CD4-positive, alpha-beta T cell treated with Interleukin-2 at 100 ng/mL for 4 hours (primary cell): ENCODE measurements around the gene NCKAP5L.

ENCODE experiments used
- DNase-seq: peaks from one replicate; pipeline ENCODE4 v3.0.0-alpha.2; 2020; ENCODE audit warnings: low spot score

NCKAP5L gene

GRCh38 chr12:49824416-49824815 is 3.8 kb downstream of the NCKAP5L start:
- DNase-seq: no peak

- DNase-seq: no peak
Observed at GRCh38 chr12:49823951-49824350, 4.3 kb downstream of the NCKAP5L start.

GRCh38 chr12:49823350-49823749 is 4.9 kb downstream of the NCKAP5L start:
- no peak for DNase-seq

GRCh38 chr12:49821373-49822287 is 6.6 kb downstream of the NCKAP5L start:
- no peak for DNase-seq

GRCh38 chr12:49819786-49820185 is 8.4 kb downstream of the NCKAP5L start:
- no peak for DNase-seq

- no peak for DNase-seq
Observed at GRCh38 chr12:49818241-49818895, 9.8 kb downstream of the NCKAP5L start.

GRCh38 chr12:49813131-49813530 is 15.1 kb downstream of the NCKAP5L start:
- no peak for DNase-seq

GRCh38 chr12:49811961-49812401 is 16.2 kb downstream of the NCKAP5L start:
- no peak for DNase-seq

GRCh38 chr12:49811136-49811535 is 17.1 kb downstream of the NCKAP5L start:
- no peak for DNase-seq

- DNase-seq: no peak
Observed at GRCh38 chr12:49809906-49810389, 18.3 kb downstream of the NCKAP5L start.

- DNase-seq: no peak
Observed at GRCh38 chr12:49809381-49809905, 18.8 kb downstream of the NCKAP5L start.

GRCh38 chr12:49808686-49809380 is 19.4 kb downstream of the NCKAP5L start:
- no peak for DNase-seq

- DNase-seq: no peak
Observed at GRCh38 chr12:49807991-49808580, 20.1 kb downstream of the NCKAP5L start.

- no peak for DNase-seq
Observed at GRCh38 chr12:49806877-49807276, 21.3 kb downstream of the NCKAP5L start.

GRCh38 chr12:49806321-49806813 is 21.8 kb downstream of the NCKAP5L start:
- no peak for DNase-seq

GRCh38 chr12:49805409-49805808 is 22.8 kb downstream of the NCKAP5L start:
- DNase-seq: no peak

GRCh38 chr12:49804821-49805220 is 23.4 kb downstream of the NCKAP5L start:
- no peak for DNase-seq

GRCh38 chr12:49803693-49804450 is 24.3 kb downstream of the NCKAP5L start:
- no peak for DNase-seq

- no peak for DNase-seq
Observed at GRCh38 chr12:49801141-49802063, 26.8 kb downstream of the NCKAP5L start.
